HG02759 (cell line): ENCODE data around the gene DGCR6L.

Experiments
- ATAC-seq: cut with Tn5 transposase; IDR thresholded peaks from one replicate; pipeline ENCODE4 v1.9.1; 2021; ENCODE audit warnings: mild to moderate bottlenecking, moderate library complexity; ENCODE audit not compliant: unreplicated experiment

Gene DGCR6L

GRCh38 chr22:20264614-20265452 is 55.0 kb downstream of the DGCR6L start:
- no peak for ATAC-seq
